ENCODE results near the gene KRTAP4-7.
"Not testable (repeated sequence)": the region's sequence is repeated elsewhere in the genome, so short reads cannot be mapped to it uniquely, and the experiment has no call there.

Gene KRTAP4-7

GRCh38 chr17:41065016-41065689, 18.8 kb upstream of the KRTAP4-7 start:
- DNase-seq (ENCODE audit: low spot score) = not testable (repeated sequence)

- DNase-seq (ENCODE audit: low spot score) = no peak
Observed at GRCh38 chr17:41065829-41066624, 17.9 kb upstream of the KRTAP4-7 start, which contains the start of gene KRTAP2-4. TSS of gene KRTAP2-4 (minus strand) at chr17:41065879. CDS start at chr17:41065845, 34 bp downstream.

- DNase-seq (ENCODE audit: low spot score) = no peak
Observed at GRCh38 chr17:41067281-41067680, 16.7 kb upstream of the KRTAP4-7 start.

- no peak for DNase-seq (ENCODE audit: low spot score)
Observed at GRCh38 chr17:41069031-41069430, 14.9 kb upstream of the KRTAP4-7 start.

- no peak for DNase-seq (ENCODE audit: low spot score)
Observed at GRCh38 chr17:41071606-41072360, 12.2 kb upstream of the KRTAP4-7 start.

- DNase-seq (ENCODE audit: low spot score) = no peak
Observed at GRCh38 chr17:41073676-41074075, 10.3 kb upstream of the KRTAP4-7 start.

GRCh38 chr17:41076788-41077187, 7.2 kb upstream of the KRTAP4-7 start:
- DNase-seq (ENCODE audit: low spot score) = no peak

- no peak for DNase-seq (ENCODE audit: low spot score)
Observed at GRCh38 chr17:41082626-41083025, 1.3 kb upstream of the KRTAP4-7 start.

GRCh38 chr17:41083427-41083826, 523 bp upstream of the KRTAP4-7 start:
- DNase-seq (ENCODE audit: low spot score) = not testable (repeated sequence)

GRCh38 chr17:41088760-41089352, 4.9 kb downstream of the KRTAP4-7 start:
- DNase-seq (ENCODE audit: low spot score) = not testable (repeated sequence)

- DNase-seq (ENCODE audit: low spot score) = no peak
Observed at GRCh38 chr17:41096055-41096454, 12.1 kb downstream of the KRTAP4-7 start.

GRCh38 chr17:41098042-41098441, 14.1 kb downstream of the KRTAP4-7 start, which contains the start of gene KRTAP4-8:
TSS of gene KRTAP4-8 (minus strand) at chr17:41098142. CDS start at chr17:41098084, 58 bp downstream.
- no peak for DNase-seq (ENCODE audit: low spot score)

- DNase-seq (ENCODE audit: low spot score) = no peak
Observed at GRCh38 chr17:41098481-41098880, 14.5 kb downstream of the KRTAP4-7 start.

- not testable (repeated sequence) for DNase-seq (ENCODE audit: low spot score)
Observed at GRCh38 chr17:41099682-41100480, 15.9 kb downstream of the KRTAP4-7 start.

- no peak for DNase-seq (ENCODE audit: low spot score)
Observed at GRCh38 chr17:41101586-41102259, 17.8 kb downstream of the KRTAP4-7 start, which contains the start of gene KRTAP4-16. TSS of gene KRTAP4-16 (minus strand) at chr17:41102209. CDS start at chr17:41102209, 0 bp downstream.

GRCh38 chr17:41103896-41104295, 19.9 kb downstream of the KRTAP4-7 start:
- no peak for DNase-seq (ENCODE audit: low spot score)

GRCh38 chr17:41104386-41105038, 20.6 kb downstream of the KRTAP4-7 start:
- DNase-seq (ENCODE audit: low spot score) = not testable (repeated sequence)

- not testable (repeated sequence) for DNase-seq (ENCODE audit: low spot score)
Observed at GRCh38 chr17:41105347-41105746, 21.4 kb downstream of the KRTAP4-7 start, which contains the start of gene KRTAP4-9. TSS of gene KRTAP4-9 (plus strand) at chr17:41105389. CDS start at chr17:41105389, 0 bp downstream.

- no peak for DNase-seq (ENCODE audit: low spot score)
Observed at GRCh38 chr17:41107941-41108450, 24.0 kb downstream of the KRTAP4-7 start.

All from kidney capillary endothelial cell (primary cell).